SK-N-SH treated with all-trans-retinoic acid at 6 μM for 48 hours (cell line): ENCODE data around the gene SEZ6L.

ENCODE experiments used
- ATAC-seq: fragments of 200-7000 bp; cut with Tn5 transposase; 3 replicates; pipeline ENCODE4 v1.9.1; 2020; ENCODE audit warnings: mild to moderate bottlenecking, moderate library complexity
- ARNTL ChIP-seq: fragments of 450-650 bp; formaldehyde crosslinking; IDR thresholded peaks from 2 replicates; pipeline ENCODE4 v1.5.0; 2020; ENCODE audit warnings: low read depth, mild to moderate bottlenecking, moderate library complexity, borderline replicate concordance
- BACH2 ChIP-seq: fragments of 250-450 bp; sonication (Bioruptor Pico); IDR thresholded peaks from 2 replicates; pipeline ENCODE4 v1.9.0; 2021; ENCODE audit warnings: mild to moderate bottlenecking, borderline replicate concordance
- CSDC2 ChIP-seq: fragments of 250-450 bp; sonication (Bioruptor Pico); IDR thresholded peaks from 2 replicates; pipeline ENCODE4 v1.5.0; 2020; ENCODE audit warnings: mild to moderate bottlenecking, moderate library complexity
- ESRRG ChIP-seq: fragments of 250-450 bp; sonication (Bioruptor Pico); IDR thresholded peaks from 2 replicates; pipeline ENCODE4 v1.6.1; 2021; ENCODE audit warnings: mild to moderate bottlenecking
- GLIS3 ChIP-seq: fragments of 250-450 bp; sonication (Bioruptor Pico); IDR thresholded peaks from 2 replicates; pipeline ENCODE4 v1.5.0; 2020; ENCODE audit warnings: mild to moderate bottlenecking, moderate library complexity
- ISL1 ChIP-seq: fragments of 250-450 bp; sonication (Bioruptor Pico); IDR thresholded peaks from 2 replicates; pipeline ENCODE4 v2.1.2; 2022; ENCODE audit warnings: mild to moderate bottlenecking, moderate library complexity
- OSR1 ChIP-seq: fragments of 250-450 bp; sonication (Bioruptor Pico); IDR thresholded peaks from 2 replicates; pipeline ENCODE4 v1.8.0; 2022; ENCODE audit warnings: moderate library complexity, mild to moderate bottlenecking, inconsistent platforms
- PPARA ChIP-seq: fragments of 250-450 bp; sonication (Bioruptor Pico); IDR thresholded peaks from 2 replicates; pipeline ENCODE4 v1.5.0; 2020; ENCODE audit warnings: mild to moderate bottlenecking, borderline replicate concordance
- RARB ChIP-seq: fragments of 250-450 bp; sonication (Bioruptor Pico); IDR thresholded peaks from 2 replicates; pipeline ENCODE4 v1.8.0; 2021; ENCODE audit warnings: mild to moderate bottlenecking, moderate library complexity
- SNAI2 ChIP-seq: fragments of 250-450 bp; sonication (Bioruptor Pico); IDR thresholded peaks from 2 replicates; pipeline ENCODE4 v1.5.0; 2020; ENCODE audit warnings: mild to moderate bottlenecking, moderate library complexity
- TCF4 ChIP-seq: fragments of 250-450 bp; sonication (Bioruptor Pico); IDR thresholded peaks from 2 replicates; pipeline ENCODE4 v1.8.0; 2021; ENCODE audit warnings: mild to moderate bottlenecking, moderate library complexity, borderline replicate concordance
- TOX ChIP-seq: fragments of 250-450 bp; sonication (Bioruptor Pico); IDR thresholded peaks from 2 replicates; pipeline ENCODE4 v1.8.0; 2021; ENCODE audit warnings: mild to moderate bottlenecking, moderate library complexity, borderline replicate concordance
- ZC3H10 ChIP-seq: fragments of 250-450 bp; sonication (Bioruptor Pico); IDR thresholded peaks from 2 replicates; pipeline ENCODE4 v1.5.1; 2021; ENCODE audit warnings: mild to moderate bottlenecking, moderate library complexity
- ZFP3 ChIP-seq: fragments of 250-450 bp; sonication (Bioruptor Pico); IDR thresholded peaks from 2 replicates; pipeline ENCODE4 v1.5.0; 2020; ENCODE audit warnings: mild to moderate bottlenecking, moderate library complexity
- ZFP30 ChIP-seq: fragments of 450-650 bp; formaldehyde crosslinking; IDR thresholded peaks from 2 replicates; pipeline ENCODE4 v1.5.0; 2022; ENCODE audit warnings: mild to moderate bottlenecking, moderate library complexity
- ZNF565 ChIP-seq: fragments of 450-650 bp; formaldehyde crosslinking; conservative IDR thresholded peaks from 2 replicates; pipeline ENCODE4 v1.5.0; 2020; ENCODE audit warnings: low read depth, mild to moderate bottlenecking, moderate library complexity
- ZNF8 ChIP-seq: fragments of 450-650 bp; formaldehyde crosslinking; IDR thresholded peaks from 2 replicates; pipeline ENCODE4 v1.5.0; 2020; ENCODE audit warnings: mild to moderate bottlenecking, moderate library complexity
- TF ChIP-seq, protein P1 (sequence below): fragments of 250-450 bp; sonication (Bioruptor Pico); IDR thresholded peaks from 2 replicates; pipeline ENCODE4 v1.8.0; 2021; ENCODE audit warnings: low read depth, mild to moderate bottlenecking, moderate library complexity, borderline replicate concordance
- TF ChIP-seq, protein P2 (sequence below): fragments of 250-450 bp; sonication (Bioruptor Pico); IDR thresholded peaks from 2 replicates; pipeline ENCODE4 v1.5.1; 2021; ENCODE audit warnings: mild to moderate bottlenecking, moderate library complexity
- TF ChIP-seq, protein P3 (sequence below): fragments of 250-450 bp; sonication (Bioruptor Pico); IDR thresholded peaks from 2 replicates; pipeline ENCODE4 v1.5.1; 2020; ENCODE audit warnings: low read depth, mild to moderate bottlenecking, moderate library complexity
- TF ChIP-seq, protein P4 (sequence below): fragments of 250-450 bp; sonication (Bioruptor Pico); IDR thresholded peaks from 2 replicates; pipeline ENCODE4 v1.5.0; 2020; ENCODE audit warnings: mild to moderate bottlenecking, moderate library complexity

The SEZ6L gene

DNA sequence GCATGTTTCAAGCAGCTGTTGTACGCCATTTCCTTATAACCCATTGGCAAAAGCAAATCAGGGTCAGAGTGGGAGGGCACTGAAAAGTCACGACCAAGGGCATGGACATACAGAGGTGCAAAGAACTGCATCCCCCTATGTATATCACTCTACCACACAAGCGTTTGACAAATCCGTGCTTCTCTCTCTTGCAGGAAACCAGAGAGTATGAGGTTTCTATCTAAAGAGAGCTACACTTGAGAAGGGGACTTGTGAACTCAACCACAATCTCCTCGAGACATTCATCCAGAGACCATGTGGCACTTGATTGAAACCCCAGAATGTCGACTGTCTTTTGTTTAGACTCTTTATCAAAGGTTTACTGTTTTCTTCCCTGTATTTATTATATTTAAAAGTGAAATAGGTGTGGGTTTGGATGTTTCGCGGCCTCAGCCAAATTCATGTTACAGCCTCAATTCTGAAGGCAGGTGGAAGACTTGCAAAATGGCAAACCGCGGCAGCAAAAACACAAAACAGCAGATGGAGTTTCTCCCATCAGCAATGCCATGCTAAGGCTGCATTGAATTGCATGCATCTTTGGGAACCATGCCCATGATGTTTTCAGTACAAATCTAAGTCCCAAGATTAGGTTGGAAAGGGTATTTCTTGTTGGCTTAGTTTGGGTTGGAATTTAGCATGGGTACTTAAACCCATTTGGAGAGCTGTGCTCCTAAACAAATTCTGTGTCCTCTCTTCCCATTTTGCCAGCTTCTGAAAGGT lies 211.0 kb downstream of the SEZ6L start:
- ATAC-seq = no peak
- TF ChIP-seq ZNF565 (CRISPR knock-in tag) (no peak), BACH2 (CRISPR knock-in tag) (no peak)

DNA sequence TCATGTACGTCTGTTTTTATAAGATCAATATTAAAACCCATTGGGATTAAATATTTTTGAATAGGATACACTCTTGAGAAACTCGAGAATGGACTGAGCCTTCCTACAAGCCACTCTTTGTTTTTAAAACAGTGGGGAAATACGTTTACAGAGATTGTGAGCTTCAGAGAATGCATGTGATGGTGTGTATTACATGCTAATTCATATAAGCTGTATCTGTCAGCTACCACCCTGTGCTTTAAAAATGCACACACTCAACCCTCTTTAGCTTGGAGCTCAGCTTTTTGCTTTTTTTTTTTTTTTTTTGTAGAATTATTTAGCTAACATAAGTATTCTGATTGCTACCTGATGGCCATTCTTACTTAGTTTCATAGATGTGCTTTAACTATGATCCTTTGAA lies 213.5 kb downstream of the SEZ6L start:
- TF ChIP-seq ZNF8 (CRISPR knock-in tag) = no peak

DNA sequence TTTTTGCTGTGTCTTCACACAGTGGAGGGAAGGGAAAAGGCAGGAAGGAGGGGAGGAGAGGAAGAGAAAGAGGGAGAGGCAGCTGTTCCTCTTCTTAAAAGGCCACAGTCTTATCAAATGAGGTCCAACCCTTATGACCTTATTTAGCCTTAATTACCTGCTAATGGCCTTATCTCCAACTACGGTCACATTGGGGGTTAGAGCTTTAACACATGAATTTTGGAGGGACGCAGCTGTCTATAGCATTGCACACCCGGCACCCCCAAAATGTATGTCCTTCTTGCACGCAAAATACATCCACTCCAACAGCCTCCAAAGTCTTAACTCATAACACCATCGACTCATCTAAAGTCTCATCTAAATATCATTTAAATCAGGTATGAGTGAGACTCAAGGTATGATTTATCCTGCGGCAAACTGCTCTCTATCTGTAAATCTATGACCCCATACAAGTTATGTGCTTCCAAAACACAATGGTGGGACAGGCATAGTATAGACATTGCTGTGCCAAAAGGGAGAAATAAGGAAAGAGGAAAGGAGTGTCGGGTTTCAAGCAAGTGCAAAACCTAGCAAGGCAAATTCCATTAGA lies 214.8 kb downstream of the SEZ6L start:
- no peak for ATAC-seq
- TF ChIP-seq OSR1 (no peak), PPARA (CRISPR knock-in tag) (no peak), ESRRG (CRISPR knock-in tag) (no peak), BACH2 (CRISPR knock-in tag) (no peak), ZFP3 (CRISPR knock-in tag) (no peak)

More for the DNA sequence above, 213.5 kb downstream of the SEZ6L start:
- ATAC-seq = no peak

DNA sequence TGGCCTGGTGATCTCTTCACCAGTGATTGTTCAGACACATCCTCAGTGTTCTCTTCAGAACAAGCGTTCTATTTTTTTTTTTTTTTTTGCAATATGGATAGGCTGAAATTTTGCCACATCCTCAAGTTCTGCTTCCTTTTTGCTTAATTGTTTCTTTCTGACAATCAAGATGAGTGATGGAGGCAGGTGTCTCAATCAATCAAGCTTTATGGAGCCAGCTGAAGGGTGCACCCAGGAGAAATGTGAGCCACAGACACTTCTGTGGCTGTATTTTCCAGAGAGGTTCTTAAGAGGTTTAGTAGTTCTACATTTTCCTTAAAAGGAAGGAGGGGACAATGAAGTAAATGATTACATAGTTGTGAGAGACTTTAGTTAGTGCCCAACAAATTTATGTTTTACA lies 215.9 kb downstream of the SEZ6L start:
- TF ChIP-seq TCF4 (CRISPR knock-in tag) = no peak
- TF ChIP-seq ZNF8 (CRISPR knock-in tag) = no peak
- no peak for TF ChIP-seq GLIS3
- no peak for TF ChIP-seq ISL1 (CRISPR knock-in tag)
- no peak for TF ChIP-seq CSDC2 (CRISPR knock-in tag)
- no peak for TF ChIP-seq ZC3H10 (CRISPR knock-in tag)
- TF ChIP-seq ARNTL (CRISPR knock-in tag) = no peak
- no peak for TF ChIP-seq TOX (CRISPR knock-in tag)
- TF ChIP-seq RARB (CRISPR knock-in tag) = no peak
- TF ChIP-seq, protein P1, sequence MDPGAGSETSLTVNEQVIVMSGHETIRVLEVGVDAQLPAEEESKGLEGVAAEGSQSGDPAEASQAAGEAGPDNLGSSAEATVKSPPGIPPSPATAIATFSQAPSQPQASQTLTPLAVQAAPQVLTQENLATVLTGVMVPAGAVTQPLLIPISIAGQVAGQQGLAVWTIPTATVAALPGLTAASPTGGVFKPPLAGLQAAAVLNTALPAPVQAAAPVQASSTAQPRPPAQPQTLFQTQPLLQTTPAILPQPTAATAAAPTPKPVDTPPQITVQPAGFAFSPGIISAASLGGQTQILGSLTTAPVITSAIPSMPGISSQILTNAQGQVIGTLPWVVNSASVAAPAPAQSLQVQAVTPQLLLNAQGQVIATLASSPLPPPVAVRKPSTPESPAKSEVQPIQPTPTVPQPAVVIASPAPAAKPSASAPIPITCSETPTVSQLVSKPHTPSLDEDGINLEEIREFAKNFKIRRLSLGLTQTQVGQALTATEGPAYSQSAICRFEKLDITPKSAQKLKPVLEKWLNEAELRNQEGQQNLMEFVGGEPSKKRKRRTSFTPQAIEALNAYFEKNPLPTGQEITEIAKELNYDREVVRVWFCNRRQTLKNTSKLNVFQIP = no peak
- no peak for TF ChIP-seq ESRRG (CRISPR knock-in tag)
- no peak for TF ChIP-seq ZFP30 (CRISPR knock-in tag)
- no peak for TF ChIP-seq OSR1
- no peak for TF ChIP-seq BACH2 (CRISPR knock-in tag)
- TF ChIP-seq, protein P2, sequence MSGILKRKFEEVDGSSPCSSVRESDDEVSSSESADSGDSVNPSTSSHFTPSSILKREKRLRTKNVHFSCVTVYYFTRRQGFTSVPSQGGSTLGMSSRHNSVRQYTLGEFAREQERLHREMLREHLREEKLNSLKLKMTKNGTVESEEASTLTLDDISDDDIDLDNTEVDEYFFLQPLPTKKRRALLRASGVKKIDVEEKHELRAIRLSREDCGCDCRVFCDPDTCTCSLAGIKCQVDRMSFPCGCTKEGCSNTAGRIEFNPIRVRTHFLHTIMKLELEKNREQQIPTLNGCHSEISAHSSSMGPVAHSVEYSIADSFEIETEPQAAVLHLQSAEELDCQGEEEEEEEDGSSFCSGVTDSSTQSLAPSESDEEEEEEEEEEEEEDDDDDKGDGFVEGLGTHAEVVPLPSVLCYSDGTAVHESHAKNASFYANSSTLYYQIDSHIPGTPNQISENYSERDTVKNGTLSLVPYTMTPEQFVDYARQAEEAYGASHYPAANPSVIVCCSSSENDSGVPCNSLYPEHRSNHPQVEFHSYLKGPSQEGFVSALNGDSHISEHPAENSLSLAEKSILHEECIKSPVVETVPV = no peak
- no peak for TF ChIP-seq SNAI2 (CRISPR knock-in tag)
- TF ChIP-seq, protein P3, sequence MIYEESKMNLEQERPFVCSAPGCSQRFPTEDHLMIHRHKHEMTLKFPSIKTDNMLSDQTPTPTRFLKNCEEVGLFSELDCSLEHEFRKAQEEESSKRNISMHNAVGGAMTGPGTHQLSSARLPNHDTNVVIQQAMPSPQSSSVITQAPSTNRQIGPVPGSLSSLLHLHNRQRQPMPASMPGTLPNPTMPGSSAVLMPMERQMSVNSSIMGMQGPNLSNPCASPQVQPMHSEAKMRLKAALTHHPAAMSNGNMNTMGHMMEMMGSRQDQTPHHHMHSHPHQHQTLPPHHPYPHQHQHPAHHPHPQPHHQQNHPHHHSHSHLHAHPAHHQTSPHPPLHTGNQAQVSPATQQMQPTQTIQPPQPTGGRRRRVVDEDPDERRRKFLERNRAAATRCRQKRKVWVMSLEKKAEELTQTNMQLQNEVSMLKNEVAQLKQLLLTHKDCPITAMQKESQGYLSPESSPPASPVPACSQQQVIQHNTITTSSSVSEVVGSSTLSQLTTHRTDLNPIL (CRISPR knock-in tag) = no peak
- no peak for ATAC-seq

DNA sequence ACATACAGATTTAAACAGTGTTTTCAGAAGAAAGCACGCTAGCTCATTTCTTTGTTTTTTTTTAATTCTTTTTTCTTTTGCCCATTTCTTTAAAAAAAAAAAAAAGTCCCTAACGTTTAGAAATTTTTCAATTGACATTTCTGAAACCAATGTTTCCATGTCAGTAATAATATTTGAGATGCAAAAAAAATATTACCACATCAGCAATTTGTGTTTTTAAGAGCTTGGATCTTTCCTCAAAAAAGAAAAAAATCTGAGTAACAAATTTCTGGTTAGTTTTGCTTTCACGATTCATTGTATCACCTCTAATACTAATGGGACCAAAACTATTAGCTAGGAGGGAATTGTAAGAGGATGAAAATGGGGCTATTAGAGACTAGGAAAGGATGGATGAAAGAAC lies 219.9 kb downstream of the SEZ6L start:
- TF ChIP-seq, protein P4, sequence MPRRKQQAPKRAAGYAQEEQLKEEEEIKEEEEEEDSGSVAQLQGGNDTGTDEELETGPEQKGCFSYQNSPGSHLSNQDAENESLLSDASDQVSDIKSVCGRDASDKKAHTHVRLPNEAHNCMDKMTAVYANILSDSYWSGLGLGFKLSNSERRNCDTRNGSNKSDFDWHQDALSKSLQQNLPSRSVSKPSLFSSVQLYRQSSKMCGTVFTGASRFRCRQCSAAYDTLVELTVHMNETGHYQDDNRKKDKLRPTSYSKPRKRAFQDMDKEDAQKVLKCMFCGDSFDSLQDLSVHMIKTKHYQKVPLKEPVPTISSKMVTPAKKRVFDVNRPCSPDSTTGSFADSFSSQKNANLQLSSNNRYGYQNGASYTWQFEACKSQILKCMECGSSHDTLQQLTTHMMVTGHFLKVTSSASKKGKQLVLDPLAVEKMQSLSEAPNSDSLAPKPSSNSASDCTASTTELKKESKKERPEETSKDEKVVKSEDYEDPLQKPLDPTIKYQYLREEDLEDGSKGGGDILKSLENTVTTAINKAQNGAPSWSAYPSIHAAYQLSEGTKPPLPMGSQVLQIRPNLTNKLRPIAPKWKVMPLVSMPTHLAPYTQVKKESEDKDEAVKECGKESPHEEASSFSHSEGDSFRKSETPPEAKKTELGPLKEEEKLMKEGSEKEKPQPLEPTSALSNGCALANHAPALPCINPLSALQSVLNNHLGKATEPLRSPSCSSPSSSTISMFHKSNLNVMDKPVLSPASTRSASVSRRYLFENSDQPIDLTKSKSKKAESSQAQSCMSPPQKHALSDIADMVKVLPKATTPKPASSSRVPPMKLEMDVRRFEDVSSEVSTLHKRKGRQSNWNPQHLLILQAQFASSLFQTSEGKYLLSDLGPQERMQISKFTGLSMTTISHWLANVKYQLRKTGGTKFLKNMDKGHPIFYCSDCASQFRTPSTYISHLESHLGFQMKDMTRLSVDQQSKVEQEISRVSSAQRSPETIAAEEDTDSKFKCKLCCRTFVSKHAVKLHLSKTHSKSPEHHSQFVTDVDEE = no peak
- TF ChIP-seq GLIS3 (no peak), ZNF8 (CRISPR knock-in tag) (no peak)
- ATAC-seq = no peak
